CD4-positive, alpha-beta T cell (primary cell): Measurements from ENCODE around the gene IFNA4. TPM values are rescaled to one million over a fixed set of nuclear protein-coding genes. Genes with fewer than 3 reads are reported as not detected.

Source experiments
- ATAC-seq: fragments of 200-7000 bp; cut with Tn5 transposase; one replicate; pipeline ENCODE4 v1.10.0; 2022; ENCODE audit warnings: mild to moderate bottlenecking; ENCODE audit not compliant: poor library complexity
- CTCF ChIA-PET: fragments of 350-600 bp; sonication (Branson Sonifier 250); formaldehyde crosslinking; loops from one replicate; lab custom pipeline; 2021; ENCODE audit warnings: antibody characterized with exemption, inconsistent platforms; lab: Charles Lee
- POLR2A ChIA-PET: fragments of 350-600 bp; sonication (Branson Sonifier 250); formaldehyde crosslinking; loops from one replicate; lab custom pipeline; 2021; ENCODE audit warnings: antibody characterized with exemption, inconsistent platforms; lab: Charles Lee
- DNase-seq, 14 experiments: peaks; one replicate each; pipeline ENCODE4 v3.0.0-alpha.2; 2013 to 2020; ENCODE audit warnings: mixed read lengths in 2 of 14
- H3K27ac ChIP-seq, 2 donors: one replicate each; pipeline versions ENCODE4 v1.5.1 to v1.7.0; 2013; ENCODE audit warnings: low read length in 2 of 2, low read depth in 1 of 2, mild to moderate bottlenecking in 1 of 2
- H3K27me3 ChIP-seq, 2 experiments: 1 replicate in 1 of 2; 2 replicates in 1 of 2; pipeline versions ENCODE4 v1.6.1 to v1.7.0; 2013; ENCODE audit warnings: low read length in 2 of 2, control low read depth in 1 of 2, mild to moderate bottlenecking in 1 of 2, moderate library complexity in 1 of 2; ENCODE audit not compliant: insufficient read depth in 2 of 2, control insufficient read depth in 1 of 2
- H3K36me3 ChIP-seq: one replicate; pipeline ENCODE4 v1.6.1; 2013; ENCODE audit warnings: low read length, control low read depth; ENCODE audit not compliant: insufficient read depth
- H3K4me1 ChIP-seq: one replicate; pipeline ENCODE4 v1.6.1; 2013; ENCODE audit warnings: low read length, control low read depth; ENCODE audit not compliant: insufficient read depth
- H3K4me3 ChIP-seq: one replicate; pipeline ENCODE4 v1.5.1; 2013; ENCODE audit warnings: mild to moderate bottlenecking, low read length, moderate library complexity
- H3K9me3 ChIP-seq, 2 experiments: 1 replicate in 1 of 2; 2 replicates in 1 of 2; pipeline versions ENCODE4 v1.6.1 to v1.7.0; 2013; ENCODE audit warnings: low read length in 2 of 2, mild to moderate bottlenecking in 2 of 2, control low read depth in 1 of 2, moderate library complexity in 1 of 2; ENCODE audit not compliant: control insufficient read depth in 1 of 2, insufficient read depth in 1 of 2
- H3K27ac Mint-ChIP-seq: one replicate; pipeline ENCODE4 v1.8.0; 2020; ENCODE audit warnings: mixed read lengths
- H3K27me3 Mint-ChIP-seq: one replicate; pipeline ENCODE4 v1.8.0; 2021; ENCODE audit warnings: mixed read lengths
- H3K36me3 Mint-ChIP-seq: one replicate; pipeline ENCODE4 v1.8.0; 2021; ENCODE audit warnings: low read depth, mixed read lengths
- H3K4me1 Mint-ChIP-seq: one replicate; pipeline ENCODE4 v1.8.0; 2021; ENCODE audit warnings: low read depth, mixed read lengths
- H3K4me3 Mint-ChIP-seq: one replicate; pipeline ENCODE4 v1.8.0; 2020; ENCODE audit warnings: mild to moderate bottlenecking, mixed read lengths
- H3K9me3 Mint-ChIP-seq: one replicate; pipeline ENCODE4 v1.8.0; 2020; ENCODE audit warnings: mixed read lengths
- intact Hi-C, 2 experiments: fragments of 100-400 bp; cut with DNase I in 1 of 2; cut with micrococcal nuclease in 1 of 2; formaldehyde crosslinking; loops; one replicate each; pipeline versions ENCODE4 v1.15.1 to v1.9.0; 2023 to 2025; cut with DNase I, micrococcal nuclease
- total RNA-seq, 174 experiments: library from RNA in 2 of 174; stranded (reverse) in 2 of 174; gene quantifications; one replicate each; pipeline ENCODE4 v1.2.3 and lab custom pipeline; 2021 to 2026
- TF ChIP-seq, protein P1 (sequence below): fragments of 200-600 bp; IDR thresholded peaks from one replicate; pipeline ENCODE4 v1.8.0; 2022; ENCODE audit warnings: antibody characterized with exemption, mild to moderate bottlenecking

Gene IFNA4
- total RNA-seq, 2 experiments from 2014 or later: not detected

DNA sequence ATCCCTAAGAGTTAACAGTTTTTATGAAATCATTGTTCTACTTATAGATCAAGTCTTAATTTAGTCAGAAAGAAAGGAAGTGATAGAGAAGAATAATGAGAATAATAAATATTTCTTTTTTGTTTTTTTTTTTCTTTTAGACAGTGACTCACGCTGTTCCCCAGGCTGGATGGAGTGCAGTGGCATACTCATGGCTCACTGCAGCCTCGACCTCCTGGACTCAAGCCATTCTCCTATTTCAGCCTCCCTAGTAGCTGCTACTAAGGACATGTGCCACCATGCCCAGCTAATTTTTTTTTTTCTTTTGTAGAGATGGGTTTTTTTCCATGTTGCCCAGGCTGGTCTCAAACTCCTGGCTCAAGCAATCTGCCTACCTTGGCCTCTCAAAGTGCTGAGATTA lies 31.9 kb downstream of the IFNA4 start:
- TF ChIP-seq, protein P1, sequence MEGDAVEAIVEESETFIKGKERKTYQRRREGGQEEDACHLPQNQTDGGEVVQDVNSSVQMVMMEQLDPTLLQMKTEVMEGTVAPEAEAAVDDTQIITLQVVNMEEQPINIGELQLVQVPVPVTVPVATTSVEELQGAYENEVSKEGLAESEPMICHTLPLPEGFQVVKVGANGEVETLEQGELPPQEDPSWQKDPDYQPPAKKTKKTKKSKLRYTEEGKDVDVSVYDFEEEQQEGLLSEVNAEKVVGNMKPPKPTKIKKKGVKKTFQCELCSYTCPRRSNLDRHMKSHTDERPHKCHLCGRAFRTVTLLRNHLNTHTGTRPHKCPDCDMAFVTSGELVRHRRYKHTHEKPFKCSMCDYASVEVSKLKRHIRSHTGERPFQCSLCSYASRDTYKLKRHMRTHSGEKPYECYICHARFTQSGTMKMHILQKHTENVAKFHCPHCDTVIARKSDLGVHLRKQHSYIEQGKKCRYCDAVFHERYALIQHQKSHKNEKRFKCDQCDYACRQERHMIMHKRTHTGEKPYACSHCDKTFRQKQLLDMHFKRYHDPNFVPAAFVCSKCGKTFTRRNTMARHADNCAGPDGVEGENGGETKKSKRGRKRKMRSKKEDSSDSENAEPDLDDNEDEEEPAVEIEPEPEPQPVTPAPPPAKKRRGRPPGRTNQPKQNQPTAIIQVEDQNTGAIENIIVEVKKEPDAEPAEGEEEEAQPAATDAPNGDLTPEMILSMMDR: no peak
- Mint-ChIP-seq H3K9me3 (no peaks in the 10 kb centered on the region), H3K4me3 (no peak overlapping the region), H3K27ac (no peak overlapping the region), H3K27me3 (no peaks in the 10 kb centered on the region), H3K36me3 (no peaks in the 10 kb centered on the region), H3K4me1 (peaks cover 15% of the 10 kb centered on the region)
- ATAC-seq: no peak
- POLR2A ChIA-PET: no interaction called here
- H3K9me3 ChIP-seq: no peaks in the 10 kb centered on the region
- H3K27ac ChIP-seq: no peak overlapping the region
- CTCF ChIA-PET: no interaction called here
- H3K4me3 ChIP-seq: no peak overlapping the region
- no peak for DNase-seq
- no peaks in the 10 kb centered on the region for H3K36me3 ChIP-seq
- no peaks in the 10 kb centered on the region for H3K4me1 ChIP-seq
- H3K27me3 ChIP-seq: no peaks in the 10 kb centered on the region
- intact Hi-C loops: no loop called here

DNA sequence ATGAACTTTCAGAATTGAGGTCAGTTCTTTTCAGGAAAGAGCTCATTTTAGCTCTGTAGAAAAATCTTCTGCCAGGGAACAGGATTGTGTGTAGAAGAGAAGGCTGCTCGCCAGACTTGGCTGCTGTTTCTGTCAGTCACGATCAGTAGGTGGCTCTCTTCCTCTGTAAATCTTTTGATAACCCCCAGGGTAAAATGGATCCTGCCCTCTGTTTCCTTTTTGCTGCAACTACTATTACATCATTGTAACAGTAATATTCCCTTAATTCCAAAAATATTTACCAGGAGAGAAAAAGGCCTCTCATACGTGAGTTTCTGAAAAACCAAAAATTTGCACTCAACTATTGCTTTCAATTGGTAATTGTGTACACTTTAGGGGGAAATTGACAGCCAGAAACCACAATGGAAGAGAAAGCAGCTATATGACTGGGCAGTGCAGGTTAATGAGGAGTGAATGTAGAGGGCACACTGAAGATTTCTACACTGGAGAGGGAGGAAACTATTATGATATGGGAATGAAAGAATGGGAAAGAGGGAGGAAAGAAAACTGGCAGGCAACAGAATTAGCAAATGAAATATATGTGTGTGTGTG lies 33.3 kb downstream of the IFNA4 start:
- Mint-ChIP-seq H3K36me3 (no peaks in the 10 kb centered on the region), H3K27ac (no peak overlapping the region), H3K4me3 (no peak overlapping the region), H3K27me3 (no peaks in the 10 kb centered on the region), H3K4me1 (peaks cover 4% of the 10 kb centered on the region), H3K9me3 (no peaks in the 10 kb centered on the region)
- Histone ChIP-seq H3K27ac (no peak overlapping the region), H3K4me1 (no peaks in the 10 kb centered on the region), H3K9me3 (peaks cover 0 to 5% of the 10 kb centered on the region in 2 experiments), H3K36me3 (no peaks in the 10 kb centered on the region), H3K27me3 (no peaks in the 10 kb centered on the region), H3K4me3 (no peak overlapping the region)
- no peak for ATAC-seq
- TF ChIP-seq, protein P1: peak; percentile 23
- ChIA-PET CTCF (no interaction called here), POLR2A (interaction anchor here (0.6 kb wide), 2 partner anchors 29 to 896 kb away, joined by 3 read pairs; no protein-coding TSS in a partner anchor)
- intact Hi-C loops: no loop called here
- peak in 4 of 14 experiments; percentile 4 to 54 (median 44) for DNase-seq

DNA sequence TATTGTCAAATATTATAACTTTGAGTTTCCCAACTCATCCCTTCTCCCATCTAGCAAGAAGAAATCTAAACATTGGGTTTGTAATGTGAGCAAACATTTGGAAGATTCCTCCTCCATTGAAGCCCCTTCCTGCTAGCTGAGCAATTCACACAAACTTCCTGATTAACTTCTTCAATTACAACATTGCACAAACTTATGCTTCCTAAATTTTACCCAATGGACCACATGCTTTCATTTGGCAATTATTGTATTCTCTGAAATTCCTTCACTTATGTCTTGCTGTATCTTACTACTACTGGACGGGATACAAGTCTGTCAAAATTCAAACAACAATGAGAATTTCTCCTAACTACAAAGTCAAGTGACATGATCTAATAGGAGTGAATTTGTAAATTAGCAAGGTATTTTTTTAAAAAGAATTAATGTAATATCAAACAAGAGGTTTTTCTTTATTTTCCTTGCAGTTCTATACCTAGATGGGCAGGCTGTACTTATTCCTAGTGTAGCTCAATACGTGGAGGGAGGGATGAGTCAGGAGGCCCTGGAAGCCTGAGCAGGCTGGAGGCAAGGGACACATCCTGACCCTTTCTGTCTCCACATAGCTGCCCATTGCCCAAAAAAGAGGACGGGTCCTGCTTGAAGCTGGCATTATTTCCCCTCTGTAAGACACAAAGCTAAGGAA lies 33.9 kb downstream of the IFNA4 start:
- Mint-ChIP-seq H3K4me1 (no peaks in the 10 kb centered on the region), H3K27me3 (no peaks in the 10 kb centered on the region), H3K27ac (no peak overlapping the region), H3K36me3 (no peaks in the 10 kb centered on the region), H3K9me3 (peaks cover under 1% of the 10 kb centered on the region), H3K4me3 (no peak overlapping the region)
- TF ChIP-seq, protein P1: no peak
- CTCF ChIA-PET: no interaction called here
- Histone ChIP-seq H3K9me3 (peaks cover 0 to 5% of the 10 kb centered on the region in 2 experiments), H3K4me1 (no peaks in the 10 kb centered on the region), H3K27ac (no peak overlapping the region), H3K36me3 (no peaks in the 10 kb centered on the region), H3K4me3 (no peak overlapping the region), H3K27me3 (no peaks in the 10 kb centered on the region)
- POLR2A ChIA-PET: interaction anchor here (0.6 kb wide), 2 partner anchors 30 to 897 kb away, joined by 3 read pairs; no protein-coding TSS in a partner anchor
- intact Hi-C loops: no loop called here
- DNase-seq (no peak), ATAC-seq (no peak)
